Neural crest cell (in vitro differentiated cells): ENCODE results near the gene TLR4. TPM values are rescaled to one million over a fixed set of nuclear protein-coding genes. Genes with fewer than 3 reads are reported as not detected.

ENCODE experiments used
- DNase-seq: peaks from one replicate; pipeline ENCODE4 v3.0.0; 2021; ENCODE audit warnings: low read depth, mixed read lengths, low spot score
- H3K27ac Mint-ChIP-seq: one replicate; pipeline ENCODE4 v1.8.0; 2021; ENCODE audit warnings: mild to moderate bottlenecking, mixed read lengths; ENCODE audit not compliant: unreplicated experiment
- H3K27me3 Mint-ChIP-seq: 2 replicates; pipeline ENCODE4 v1.8.0; 2021; ENCODE audit warnings: low read depth, mild to moderate bottlenecking, mixed read lengths
- H3K36me3 Mint-ChIP-seq: 2 replicates; pipeline ENCODE4 v1.8.0; 2021; ENCODE audit warnings: low read depth, mild to moderate bottlenecking, mixed read lengths
- H3K4me1 Mint-ChIP-seq: 2 replicates; pipeline ENCODE4 v1.8.0; 2021; ENCODE audit warnings: mixed read lengths
- H3K4me3 Mint-ChIP-seq: one replicate; pipeline ENCODE4 v1.8.0; 2021; ENCODE audit warnings: mild to moderate bottlenecking, mixed read lengths
- H3K9me3 Mint-ChIP-seq: 2 replicates; pipeline ENCODE4 v1.8.0; 2021; ENCODE audit warnings: mixed read lengths
- total RNA-seq: library from RNA; stranded (reverse); gene quantifications from 2 replicates; pipeline ENCODE4 v1.2.1, GENCODE V29; 2021
- TF ChIP-seq, protein P1 (sequence below): fragments of 200-600 bp; sonication (generic); conservative IDR thresholded peaks from 2 replicates; pipeline ENCODE4 v1.5.0; 2021; ENCODE audit warnings: antibody characterized with exemption, mild to moderate bottlenecking

The TLR4 gene
- total RNA-seq, 1 donor from 2014 or later, result 1.3 TPM

GRCh38 chr9:117671468-117671867, 32.7 kb upstream of the TLR4 start:
- Mint-ChIP-seq H3K27me3 (no peaks in the 10 kb centered on the region), H3K4me1 (peaks cover 6% of the 10 kb centered on the region), H3K9me3 (no peaks in the 10 kb centered on the region), H3K27ac (no peak overlapping the region), H3K36me3 (no peaks in the 10 kb centered on the region), H3K4me3 (no peak overlapping the region)
- TF ChIP-seq, protein P1, sequence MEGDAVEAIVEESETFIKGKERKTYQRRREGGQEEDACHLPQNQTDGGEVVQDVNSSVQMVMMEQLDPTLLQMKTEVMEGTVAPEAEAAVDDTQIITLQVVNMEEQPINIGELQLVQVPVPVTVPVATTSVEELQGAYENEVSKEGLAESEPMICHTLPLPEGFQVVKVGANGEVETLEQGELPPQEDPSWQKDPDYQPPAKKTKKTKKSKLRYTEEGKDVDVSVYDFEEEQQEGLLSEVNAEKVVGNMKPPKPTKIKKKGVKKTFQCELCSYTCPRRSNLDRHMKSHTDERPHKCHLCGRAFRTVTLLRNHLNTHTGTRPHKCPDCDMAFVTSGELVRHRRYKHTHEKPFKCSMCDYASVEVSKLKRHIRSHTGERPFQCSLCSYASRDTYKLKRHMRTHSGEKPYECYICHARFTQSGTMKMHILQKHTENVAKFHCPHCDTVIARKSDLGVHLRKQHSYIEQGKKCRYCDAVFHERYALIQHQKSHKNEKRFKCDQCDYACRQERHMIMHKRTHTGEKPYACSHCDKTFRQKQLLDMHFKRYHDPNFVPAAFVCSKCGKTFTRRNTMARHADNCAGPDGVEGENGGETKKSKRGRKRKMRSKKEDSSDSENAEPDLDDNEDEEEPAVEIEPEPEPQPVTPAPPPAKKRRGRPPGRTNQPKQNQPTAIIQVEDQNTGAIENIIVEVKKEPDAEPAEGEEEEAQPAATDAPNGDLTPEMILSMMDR, result no peak
- no peak for DNase-seq

GRCh38 chr9:117672369-117672768, 31.8 kb upstream of the TLR4 start:
- H3K4me3 Mint-ChIP-seq, result no peak overlapping the region
- no peak overlapping the region for H3K27ac Mint-ChIP-seq
- H3K9me3 Mint-ChIP-seq, result no peaks in the 10 kb centered on the region
- H3K4me1 Mint-ChIP-seq, result peaks cover 6% of the 10 kb centered on the region
- H3K36me3 Mint-ChIP-seq, result no peaks in the 10 kb centered on the region
- H3K27me3 Mint-ChIP-seq, result no peaks in the 10 kb centered on the region
- TF ChIP-seq, protein P1, result no peak
- no peak for DNase-seq

DNA sequence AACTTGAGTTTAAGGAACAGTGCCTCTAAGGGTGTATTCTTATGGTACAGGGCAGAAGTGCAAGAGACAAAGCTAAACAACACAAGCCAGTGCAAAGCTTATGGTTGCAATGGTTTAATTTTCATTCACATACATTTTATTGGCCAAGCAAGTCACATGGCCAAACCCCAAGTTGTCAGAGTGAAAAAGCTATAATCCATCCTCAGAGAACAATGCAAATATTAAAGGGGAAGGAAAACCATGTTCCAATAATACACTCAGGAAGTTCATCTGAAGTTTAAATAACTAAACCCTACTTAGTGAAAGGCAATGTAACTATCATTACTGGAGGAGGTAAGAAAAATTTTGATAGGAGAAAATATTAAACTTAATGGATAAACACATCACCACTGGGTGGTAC, 26.6 kb upstream of the TLR4 start:
- no peak overlapping the region for H3K4me3 Mint-ChIP-seq
- no peak for DNase-seq
- H3K27ac Mint-ChIP-seq, result no peak overlapping the region
- H3K4me1 Mint-ChIP-seq, result peaks cover 6% of the 10 kb centered on the region
- peaks cover 2% of the 10 kb centered on the region for H3K27me3 Mint-ChIP-seq
- no peaks in the 10 kb centered on the region for H3K9me3 Mint-ChIP-seq
- H3K36me3 Mint-ChIP-seq, result no peaks in the 10 kb centered on the region
- TF ChIP-seq, protein P1, result no peak

DNA sequence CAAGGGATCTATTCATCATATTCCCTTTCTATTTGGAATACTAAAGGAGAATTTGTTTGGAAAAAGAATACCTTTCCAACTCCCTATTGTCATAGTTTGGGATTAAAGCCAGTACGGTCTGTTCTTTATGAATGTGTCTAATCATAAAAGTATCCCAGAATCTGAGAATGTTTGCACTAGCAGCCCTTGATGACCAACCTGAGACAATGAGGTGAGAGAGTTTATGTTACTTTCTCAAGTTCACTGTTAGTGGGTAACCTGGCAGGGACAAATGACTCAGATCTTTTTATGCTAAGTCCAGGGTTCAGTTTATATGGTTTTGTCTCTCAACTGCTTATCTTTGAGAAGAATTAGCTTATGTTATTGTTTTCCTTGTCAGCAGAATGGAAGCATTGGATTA, 25.3 kb upstream of the TLR4 start:
- TF ChIP-seq, protein P1, result no peak
- H3K27me3 Mint-ChIP-seq, result peaks cover 2% of the 10 kb centered on the region
- no peaks in the 10 kb centered on the region for H3K36me3 Mint-ChIP-seq
- no peak overlapping the region for H3K27ac Mint-ChIP-seq
- H3K4me1 Mint-ChIP-seq, result peaks cover under 1% of the 10 kb centered on the region
- no peak overlapping the region for H3K4me3 Mint-ChIP-seq
- no peaks in the 10 kb centered on the region for H3K9me3 Mint-ChIP-seq
- DNase-seq, result no peak

- Mint-ChIP-seq H3K36me3 (no peaks in the 10 kb centered on the region), H3K4me3 (no peak overlapping the region), H3K27ac (no peak overlapping the region), H3K9me3 (no peaks in the 10 kb centered on the region), H3K4me1 (no peaks in the 10 kb centered on the region), H3K27me3 (peaks cover 2% of the 10 kb centered on the region)
- no peak for DNase-seq
- TF ChIP-seq, protein P1, result no peak
Observed at GRCh38 chr9:117679416-117679815, 24.8 kb upstream of the TLR4 start.

GRCh38 chr9:117681888-117682287, 22.3 kb upstream of the TLR4 start:
- Mint-ChIP-seq H3K36me3 (no peaks in the 10 kb centered on the region), H3K4me3 (no peak overlapping the region), H3K27ac (no peak overlapping the region), H3K4me1 (no peaks in the 10 kb centered on the region), H3K9me3 (no peaks in the 10 kb centered on the region), H3K27me3 (peaks cover 2% of the 10 kb centered on the region)
- DNase-seq, result no peak
- TF ChIP-seq, protein P1, result no peak
